GM21423 (cell line): ENCODE results near the gene FCSK.
A peak's percentile ranks its signal among the peaks of the same experiment; 100 is the strongest.
"Not testable (repeated sequence)": the region's sequence is repeated elsewhere in the genome, so short reads cannot be mapped to it uniquely, and the experiment has no call there.

Experiments used
- ATAC-seq: cut with Tn5 transposase; IDR thresholded peaks from one replicate; pipeline ENCODE4 v1.9.1; 2021; ENCODE audit warnings: mild to moderate bottlenecking, moderate library complexity; ENCODE audit not compliant: unreplicated experiment

Gene FCSK

GRCh38 chr16:70454222-70455034 lies at the start of gene FCSK:
Gene FCSK, plus strand, starts transcription at chr16:70454595. Its CDS starts 8,596 bp downstream, at chr16:70463191.
- ATAC-seq, result peak; percentile 86

GRCh38 chr16:70406104-70406503 lies 48.3 kb upstream of the FCSK start:
- ATAC-seq, result not testable (repeated sequence)

GRCh38 chr16:70407811-70408274 lies 46.6 kb upstream of the FCSK start:
- ATAC-seq, result no peak

- no peak for ATAC-seq
Measured at GRCh38 chr16:70410734-70411133, 43.7 kb upstream of the FCSK start.

- no peak for ATAC-seq
Measured at GRCh38 chr16:70412385-70412784, 42.0 kb upstream of the FCSK start.

- ATAC-seq, result not testable (repeated sequence)
Measured at GRCh38 chr16:70413572-70413971, 40.8 kb upstream of the FCSK start.

GRCh38 chr16:70416748-70417616 lies 37.4 kb upstream of the FCSK start:
- ATAC-seq, result peak; percentile 83

GRCh38 chr16:70417661-70418060 lies 36.7 kb upstream of the FCSK start:
- ATAC-seq, result no peak

GRCh38 chr16:70418274-70418992 lies 36.0 kb upstream of the FCSK start:
- no peak for ATAC-seq

GRCh38 chr16:70418993-70419318 lies 35.4 kb upstream of the FCSK start:
- ATAC-seq, result no peak

GRCh38 chr16:70419384-70420327 lies 34.7 kb upstream of the FCSK start:
- ATAC-seq, result no peak

- no peak for ATAC-seq
Measured at GRCh38 chr16:70421014-70421413, 33.4 kb upstream of the FCSK start.

GRCh38 chr16:70421473-70422311 lies 32.7 kb upstream of the FCSK start:
- no peak for ATAC-seq

GRCh38 chr16:70422543-70422942 lies 31.9 kb upstream of the FCSK start:
- no peak for ATAC-seq

- ATAC-seq, result no peak
Measured at GRCh38 chr16:70427786-70428177, 26.6 kb upstream of the FCSK start.

GRCh38 chr16:70428178-70428998 lies 26.0 kb upstream of the FCSK start:
- no peak for ATAC-seq

GRCh38 chr16:70429888-70430666 lies 24.3 kb upstream of the FCSK start:
- ATAC-seq, result no peak
